Loucy (cell line): ENCODE measurements around the gene ALG13.

Source experiments
- H2AFZ ChIP-seq: fragments of 200-600 bp; sonication (generic); 2 replicates; pipeline ENCODE4 v1.6.0; 2016; ENCODE audit warnings: antibody characterized with exemption, mild to moderate bottlenecking, low read length, moderate library complexity
- H3F3A ChIP-seq: fragments of 200-600 bp; 2 replicates; pipeline ENCODE4 v1.6.0; 2016; ENCODE audit warnings: antibody characterized with exemption, low read depth, mild to moderate bottlenecking
- H3K27me3 ChIP-seq: fragments of 200-600 bp; sonication (generic); 2 replicates; pipeline ENCODE4 v1.6.1; 2014; ENCODE audit warnings: low read length, mild to moderate bottlenecking; ENCODE audit not compliant: insufficient read depth, poor library complexity, severe bottlenecking
- H3K36me3 ChIP-seq: fragments of 200-600 bp; sonication (generic); 2 replicates; pipeline ENCODE4 v1.6.1; 2016; ENCODE audit warnings: low read length; ENCODE audit not compliant: insufficient read depth
- H3K4me1 ChIP-seq: fragments of 200-600 bp; sonication (generic); 2 replicates; pipeline ENCODE4 v1.5.1; 2014; ENCODE audit warnings: low read length, mild to moderate bottlenecking; ENCODE audit not compliant: insufficient read depth, poor library complexity, severe bottlenecking
- H3K4me2 ChIP-seq: fragments of 200-600 bp; sonication (generic); 2 replicates; pipeline ENCODE4 v1.6.0; 2014; ENCODE audit warnings: antibody characterized with exemption, low read length, low read depth, mild to moderate bottlenecking; ENCODE audit not compliant: poor library complexity, severe bottlenecking
- H3K4me3 ChIP-seq: fragments of 200-600 bp; sonication (generic); 2 replicates; pipeline ENCODE4 v1.5.1; 2014; ENCODE audit warnings: low read length, mild to moderate bottlenecking, mixed read lengths; ENCODE audit not compliant: poor library complexity, severe bottlenecking
- H3K79me2 ChIP-seq: fragments of 200-600 bp; sonication (generic); 2 replicates; pipeline ENCODE4 v1.6.1; 2014; ENCODE audit warnings: low read length; ENCODE audit not compliant: insufficient read depth
- H3K9ac ChIP-seq: fragments of 200-600 bp; sonication (generic); 2 replicates; pipeline ENCODE4 v1.6.0; 2014; ENCODE audit warnings: mild to moderate bottlenecking, low read depth, low read length, moderate library complexity; ENCODE audit not compliant: poor library complexity, severe bottlenecking
- H3K9me2 ChIP-seq: fragments of 200-600 bp; sonication (generic); replicated peaks from 2 replicates; pipeline ENCODE4 v1.6.1; 2016; ENCODE audit warnings: low read depth, low read length, mixed read lengths
- H3K9me3 ChIP-seq: fragments of 200-600 bp; sonication (generic); 2 replicates; pipeline ENCODE4 v1.6.1; 2014; ENCODE audit warnings: mild to moderate bottlenecking, antibody characterized with exemption, low read length, low read depth; ENCODE audit not compliant: insufficient read depth
- H4K20me1 ChIP-seq: fragments of 200-600 bp; sonication (generic); 2 replicates; pipeline ENCODE4 v1.6.0; 2014; ENCODE audit warnings: antibody characterized with exemption, low read length, mild to moderate bottlenecking; ENCODE audit not compliant: insufficient read depth, poor library complexity, severe bottlenecking
- EZH2phosphoT487 ChIP-seq: fragments of 200-600 bp; IDR thresholded peaks from 2 replicates; pipeline ENCODE4 v1.6.1; 2018; ENCODE audit warnings: antibody characterized with exemption, mild to moderate bottlenecking, moderate library complexity, borderline replicate concordance
- TF ChIP-seq, protein P1 (sequence below): fragments of 200-600 bp; sonication (generic); conservative IDR thresholded peaks from 2 replicates; pipeline ENCODE4 v1.5.1; 2014; ENCODE audit warnings: mild to moderate bottlenecking, antibody characterized with exemption, low read length

ALG13 gene

DNA sequence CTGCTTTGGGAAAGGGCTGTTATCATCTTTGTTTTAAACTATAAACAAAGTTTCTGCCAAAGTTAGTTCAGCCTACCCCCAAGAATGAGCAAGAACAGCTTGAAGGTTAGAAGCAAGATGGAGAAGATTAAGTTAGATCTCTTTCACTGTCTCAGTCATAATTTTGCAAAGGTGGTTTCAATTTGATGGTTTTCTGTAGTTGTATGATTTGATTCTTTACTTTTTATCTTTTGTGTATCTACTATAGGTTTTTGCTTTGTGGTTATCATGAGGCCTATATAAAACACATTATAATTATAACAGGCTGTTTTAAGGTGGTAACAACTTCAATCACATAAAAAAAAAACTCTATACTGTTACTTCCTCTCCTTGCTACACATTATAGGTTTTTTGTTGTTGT, 35.4 kb upstream of the ALG13 start:
- Histone ChIP-seq H3K9ac (no peak overlapping the region), H3K9me3 (no peaks in the 10 kb centered on the region), H3K4me2 (no peak overlapping the region), H3K9me2 (no peaks in the 10 kb centered on the region), H4K20me1 (no peaks in the 10 kb centered on the region), H3K4me3 (no peak overlapping the region), H3K36me3 (no peaks in the 10 kb centered on the region), H3K4me1 (no peaks in the 10 kb centered on the region), H2AFZ (no peak overlapping the region), H3K27me3 (no peaks in the 10 kb centered on the region), H3F3A (no peaks in the 10 kb centered on the region), H3K79me2 (no peaks in the 10 kb centered on the region)
- no peak for TF ChIP-seq EZH2phosphoT487

GRCh38 chrX:111646515-111646914, 34.5 kb upstream of the ALG13 start:
- no peaks in the 10 kb centered on the region for H3K9me2 ChIP-seq
- no peaks in the 10 kb centered on the region for H3K79me2 ChIP-seq
- H3K9ac ChIP-seq: no peak overlapping the region
- no peaks in the 10 kb centered on the region for H3K9me3 ChIP-seq
- H3K4me2 ChIP-seq: no peak overlapping the region
- no peaks in the 10 kb centered on the region for H3F3A ChIP-seq
- H2AFZ ChIP-seq: no peak overlapping the region
- no peaks in the 10 kb centered on the region for H3K36me3 ChIP-seq
- no peaks in the 10 kb centered on the region for H3K4me1 ChIP-seq
- no peaks in the 10 kb centered on the region for H4K20me1 ChIP-seq
- H3K4me3 ChIP-seq: no peak overlapping the region
- no peak for TF ChIP-seq EZH2phosphoT487
- TF ChIP-seq, protein P1, sequence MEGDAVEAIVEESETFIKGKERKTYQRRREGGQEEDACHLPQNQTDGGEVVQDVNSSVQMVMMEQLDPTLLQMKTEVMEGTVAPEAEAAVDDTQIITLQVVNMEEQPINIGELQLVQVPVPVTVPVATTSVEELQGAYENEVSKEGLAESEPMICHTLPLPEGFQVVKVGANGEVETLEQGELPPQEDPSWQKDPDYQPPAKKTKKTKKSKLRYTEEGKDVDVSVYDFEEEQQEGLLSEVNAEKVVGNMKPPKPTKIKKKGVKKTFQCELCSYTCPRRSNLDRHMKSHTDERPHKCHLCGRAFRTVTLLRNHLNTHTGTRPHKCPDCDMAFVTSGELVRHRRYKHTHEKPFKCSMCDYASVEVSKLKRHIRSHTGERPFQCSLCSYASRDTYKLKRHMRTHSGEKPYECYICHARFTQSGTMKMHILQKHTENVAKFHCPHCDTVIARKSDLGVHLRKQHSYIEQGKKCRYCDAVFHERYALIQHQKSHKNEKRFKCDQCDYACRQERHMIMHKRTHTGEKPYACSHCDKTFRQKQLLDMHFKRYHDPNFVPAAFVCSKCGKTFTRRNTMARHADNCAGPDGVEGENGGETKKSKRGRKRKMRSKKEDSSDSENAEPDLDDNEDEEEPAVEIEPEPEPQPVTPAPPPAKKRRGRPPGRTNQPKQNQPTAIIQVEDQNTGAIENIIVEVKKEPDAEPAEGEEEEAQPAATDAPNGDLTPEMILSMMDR: no peak
- H3K27me3 ChIP-seq: no peaks in the 10 kb centered on the region

DNA sequence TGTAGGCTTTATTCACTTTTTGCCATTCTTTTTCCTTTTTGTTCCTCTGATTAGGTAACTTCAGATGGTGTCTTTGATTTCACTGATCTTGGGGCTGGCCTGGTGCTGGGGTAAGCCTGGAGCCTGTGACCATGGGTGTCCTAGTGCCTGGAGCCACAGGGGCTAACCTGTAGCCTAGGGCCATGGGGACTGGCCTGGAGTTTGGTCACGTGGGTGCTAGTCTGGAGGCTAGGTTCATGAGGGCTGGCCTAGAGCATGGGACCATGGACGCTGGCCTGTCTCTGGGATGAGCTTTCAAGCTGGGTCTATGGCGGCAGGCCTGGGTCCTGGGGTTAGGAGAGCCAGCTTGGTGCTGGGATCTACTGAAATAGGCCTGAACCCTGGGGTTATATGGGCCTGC, 32.2 kb upstream of the ALG13 start:
- no peaks in the 10 kb centered on the region for H3K36me3 ChIP-seq
- TF ChIP-seq, protein P1: no peak
- TF ChIP-seq EZH2phosphoT487: no peak
- no peaks in the 10 kb centered on the region for H4K20me1 ChIP-seq
- no peaks in the 10 kb centered on the region for H3K4me1 ChIP-seq
- no peak overlapping the region for H3K9ac ChIP-seq
- no peaks in the 10 kb centered on the region for H3K27me3 ChIP-seq
- no peak overlapping the region for H3K4me2 ChIP-seq
- H3K9me3 ChIP-seq: no peaks in the 10 kb centered on the region
- no peak overlapping the region for H3K4me3 ChIP-seq
- H3F3A ChIP-seq: no peaks in the 10 kb centered on the region
- H2AFZ ChIP-seq: no peak overlapping the region
- no peaks in the 10 kb centered on the region for H3K9me2 ChIP-seq
- no peaks in the 10 kb centered on the region for H3K79me2 ChIP-seq

- no peak overlapping the region for H2AFZ ChIP-seq
- no peaks in the 10 kb centered on the region for H3K36me3 ChIP-seq
- H3K4me1 ChIP-seq: no peaks in the 10 kb centered on the region
- H3K4me2 ChIP-seq: no peak overlapping the region
- no peaks in the 10 kb centered on the region for H3K79me2 ChIP-seq
- no peak overlapping the region for H3K4me3 ChIP-seq
- no peaks in the 10 kb centered on the region for H3K9me2 ChIP-seq
- no peaks in the 10 kb centered on the region for H3K9me3 ChIP-seq
- no peaks in the 10 kb centered on the region for H3K27me3 ChIP-seq
- TF ChIP-seq EZH2phosphoT487: no peak
- TF ChIP-seq, protein P1: no peak
- no peak overlapping the region for H3K9ac ChIP-seq
- no peaks in the 10 kb centered on the region for H3F3A ChIP-seq
- no peaks in the 10 kb centered on the region for H4K20me1 ChIP-seq
These were observed 31.3 kb upstream of the ALG13 start for GRCh38 chrX:111649638-111650037.
